Skeletal muscle satellite cell (primary cell): ENCODE measurements around the gene SZRD1. TPM values are rescaled to one million over a fixed set of nuclear protein-coding genes. Genes with fewer than 3 reads are reported as not detected.
"Not testable (repeated sequence)": the region's sequence is repeated elsewhere in the genome, so short reads cannot be mapped to it uniquely, and the experiment has no call there.

Experiments used
- H3K27me3 ChIP-seq: 2 replicates; pipeline ENCODE4 v1.7.0; 2013; ENCODE audit warnings: low read length; ENCODE audit not compliant: control insufficient read depth, insufficient read depth
- H3K36me3 ChIP-seq: 2 replicates; pipeline ENCODE4 v1.7.0; 2013; ENCODE audit warnings: mild to moderate bottlenecking, control low read depth, low read length; ENCODE audit not compliant: insufficient read depth
- H3K4me1 ChIP-seq: 2 replicates; pipeline ENCODE4 v1.7.0; 2013; ENCODE audit warnings: low read length; ENCODE audit not compliant: control insufficient read depth, insufficient read depth
- H3K4me2 ChIP-seq: 2 replicates; pipeline ENCODE4 v1.7.0; 2013; ENCODE audit warnings: mild to moderate bottlenecking, low read length
- H3K4me3 ChIP-seq: 2 replicates; pipeline ENCODE4 v1.7.0; 2013; ENCODE audit warnings: low read length
- H3K9ac ChIP-seq: 2 replicates; pipeline ENCODE4 v1.7.0; 2013; ENCODE audit warnings: mild to moderate bottlenecking, low read depth, low read length, moderate library complexity
- H3K9me3 ChIP-seq: replicated peaks from 2 replicates; pipeline ENCODE4 v1.7.0; 2013; ENCODE audit warnings: mild to moderate bottlenecking, control low read depth, low read length
- total RNA-seq: library from RNA; depleted of rRNA; stranded (reverse); fragments of >200 nt; gene quantifications from 2 replicates; pipeline ENCODE4 v1.2.3, GENCODE V29; 2012; rRNA removed

The SZRD1 gene, protein sequence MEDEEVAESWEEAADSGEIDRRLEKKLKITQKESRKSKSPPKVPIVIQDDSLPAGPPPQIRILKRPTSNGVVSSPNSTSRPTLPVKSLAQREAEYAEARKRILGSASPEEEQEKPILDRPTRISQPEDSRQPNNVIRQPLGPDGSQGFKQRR
- 63.1 and 70.8 TPM in 2 replicates for total RNA-seq

DNA sequence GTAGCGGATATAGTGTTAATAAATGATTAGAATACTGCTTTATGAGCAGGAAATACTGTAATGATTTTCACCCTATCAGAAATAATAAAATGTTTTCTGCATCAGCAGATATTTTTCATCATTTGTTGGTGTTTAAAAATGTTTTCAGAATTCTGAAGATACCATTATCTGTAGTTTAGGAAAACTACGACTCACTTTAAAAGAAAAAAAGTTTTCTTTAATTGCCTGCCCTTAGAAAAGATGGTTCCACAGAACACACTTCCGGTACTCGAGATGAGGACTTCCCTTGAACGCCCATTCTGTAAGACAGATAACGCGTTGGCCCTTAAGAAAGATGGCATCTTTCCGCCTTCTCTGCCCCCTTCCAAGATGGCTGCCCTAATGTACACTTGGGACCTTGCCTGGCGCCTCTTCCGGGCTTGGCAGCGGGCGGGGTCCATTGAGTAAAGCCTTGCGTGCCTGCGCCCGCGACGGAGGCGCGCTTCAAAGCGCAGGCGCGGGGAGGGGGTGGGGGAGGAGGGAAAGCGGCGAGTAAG is at the start of gene SZRD1:
TSS of gene SZRD1 (plus strand) at position 521 of the 536 bp plus-strand sequence. CDS start 16 bp downstream, outside the sequence.
- Histone ChIP-seq H3K4me3 (peak within 1 kb of the TSS; percentile 85), H3K9ac (peak within 1 kb of the TSS; percentile 93), H3K9me3 (no peaks in the 10 kb centered on the region), H3K4me2 (peak within 1 kb of the TSS; percentile 90), H3K27me3 (no peaks in the 10 kb centered on the region), H3K4me1 (peaks cover 23% of the 10 kb centered on the region), H3K36me3 (no peaks in the 10 kb centered on the region)

DNA sequence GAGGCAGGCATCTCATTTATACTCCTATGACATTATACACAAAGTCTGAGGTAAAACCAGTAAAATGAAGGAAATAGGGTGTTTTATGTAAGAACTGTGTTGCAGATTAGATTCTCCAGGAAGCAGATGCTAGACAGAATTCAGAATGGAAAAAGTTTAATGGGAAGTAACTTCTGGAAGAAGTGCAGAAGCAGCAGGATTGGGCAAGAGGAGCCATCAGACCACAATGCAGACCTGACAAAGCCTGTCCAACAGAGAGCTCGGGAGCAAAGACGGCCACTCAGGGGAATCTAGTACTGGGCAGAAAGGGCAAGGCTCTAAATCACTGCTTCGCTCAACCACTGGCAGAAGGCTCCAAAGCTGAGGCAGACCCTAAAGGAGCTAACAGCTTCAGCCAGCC is 48.5 kb upstream of the SZRD1 start:
- Histone ChIP-seq H3K4me2 (no peak overlapping the region), H3K4me3 (no peak overlapping the region), H3K27me3 (no peaks in the 10 kb centered on the region), H3K9ac (no peak overlapping the region), H3K9me3 (no peaks in the 10 kb centered on the region), H3K4me1 (no peaks in the 10 kb centered on the region), H3K36me3 (peaks cover 6% of the 10 kb centered on the region)

DNA sequence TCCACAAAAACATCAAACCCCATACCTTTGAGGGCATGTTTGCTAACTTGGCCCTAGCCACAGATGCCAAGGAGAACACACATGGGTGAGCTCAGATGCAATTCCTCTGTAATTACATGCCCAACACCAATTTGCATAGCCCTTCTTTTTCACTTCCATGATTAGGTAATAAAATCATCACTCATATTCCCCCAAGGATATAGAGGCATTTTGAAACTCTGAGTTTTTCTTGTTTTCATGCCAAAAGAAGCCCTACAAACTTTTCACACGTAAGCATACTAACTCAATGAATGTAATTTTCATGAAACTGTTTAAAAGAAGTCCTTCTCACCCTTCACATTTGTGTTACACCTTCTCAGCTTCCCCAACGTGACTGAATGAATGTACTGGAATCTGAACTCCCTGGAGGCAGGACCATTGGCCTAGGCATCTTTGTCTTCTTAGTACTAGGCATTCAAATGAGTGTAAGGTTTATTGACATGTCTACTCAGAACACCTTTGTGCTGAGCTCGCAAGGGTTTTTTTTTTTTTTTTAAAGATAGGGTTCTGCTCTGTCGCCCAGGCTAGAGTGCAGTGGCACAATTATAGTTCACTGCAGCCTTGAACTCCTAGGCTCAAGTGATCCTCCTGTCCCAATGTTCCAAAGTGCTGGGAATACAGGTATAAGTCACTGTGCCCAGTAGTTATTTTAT is 45.7 kb upstream of the SZRD1 start:
- Histone ChIP-seq H3K36me3 (no peaks in the 10 kb centered on the region), H3K4me1 (peaks cover 11% of the 10 kb centered on the region), H3K9me3 (no peaks in the 10 kb centered on the region), H3K9ac (no peak overlapping the region), H3K4me3 (no peak overlapping the region), H3K27me3 (no peaks in the 10 kb centered on the region), H3K4me2 (no peak overlapping the region)

DNA sequence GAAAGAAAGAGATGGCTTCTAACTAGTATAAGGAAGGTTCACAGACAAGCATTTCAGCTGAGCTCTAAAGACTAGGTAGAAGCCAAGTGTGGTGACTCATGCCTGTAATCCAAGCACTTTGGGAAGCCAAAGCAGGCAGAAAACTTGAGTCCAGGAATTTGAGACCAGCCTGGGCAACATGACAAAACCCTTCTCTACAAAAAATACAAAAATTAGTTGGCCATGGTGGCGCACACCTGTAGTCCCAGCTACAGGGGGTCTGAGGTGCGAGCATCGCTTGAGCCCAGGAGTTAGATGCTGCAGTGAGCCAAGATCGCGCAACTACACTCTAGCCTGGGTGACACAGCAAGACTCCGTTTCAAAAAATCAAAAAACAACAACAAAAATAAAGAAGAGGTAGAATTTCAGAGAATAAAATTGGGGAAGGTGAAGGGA is 42.6 kb upstream of the SZRD1 start:
- Histone ChIP-seq H3K4me1 (peaks cover 11% of the 10 kb centered on the region), H3K9me3 (no peaks in the 10 kb centered on the region), H3K4me2 (peak overlapping the region; percentile 56), H3K36me3 (peaks cover 3% of the 10 kb centered on the region), H3K9ac (no peak overlapping the region), H3K4me3 (no peak overlapping the region), H3K27me3 (no peaks in the 10 kb centered on the region)

DNA sequence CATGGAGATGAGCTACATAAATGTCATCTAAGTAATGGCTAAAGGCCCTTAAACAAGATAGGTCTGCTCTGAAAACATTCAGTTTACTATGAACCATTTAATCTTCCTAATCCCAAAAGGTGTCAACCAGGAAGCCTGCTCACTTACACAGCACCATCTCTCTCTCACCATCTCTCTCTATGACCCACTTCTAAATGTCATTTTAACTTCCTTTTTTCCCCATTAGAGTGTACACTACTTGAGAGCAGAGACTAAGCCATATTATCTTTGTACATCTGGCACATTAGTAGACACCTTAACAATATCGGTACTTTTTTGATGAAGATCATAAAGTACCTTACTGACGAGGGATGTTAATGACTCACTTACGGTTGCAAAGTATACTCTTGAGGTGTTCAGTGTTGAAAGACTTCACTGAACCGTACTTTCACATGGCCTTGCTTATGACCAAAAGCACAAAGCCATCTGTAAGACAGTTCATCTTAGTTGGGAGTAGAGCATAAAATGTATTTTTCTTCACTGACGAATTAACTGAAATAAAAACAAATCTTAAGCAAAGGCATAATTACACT is 40.1 kb upstream of the SZRD1 start:
- Histone ChIP-seq H3K9me3 (no peaks in the 10 kb centered on the region), H3K4me3 (no peak overlapping the region), H3K27me3 (no peaks in the 10 kb centered on the region), H3K9ac (no peak overlapping the region), H3K4me2 (no peak overlapping the region), H3K4me1 (peaks cover 11% of the 10 kb centered on the region), H3K36me3 (peaks cover 3% of the 10 kb centered on the region)

DNA sequence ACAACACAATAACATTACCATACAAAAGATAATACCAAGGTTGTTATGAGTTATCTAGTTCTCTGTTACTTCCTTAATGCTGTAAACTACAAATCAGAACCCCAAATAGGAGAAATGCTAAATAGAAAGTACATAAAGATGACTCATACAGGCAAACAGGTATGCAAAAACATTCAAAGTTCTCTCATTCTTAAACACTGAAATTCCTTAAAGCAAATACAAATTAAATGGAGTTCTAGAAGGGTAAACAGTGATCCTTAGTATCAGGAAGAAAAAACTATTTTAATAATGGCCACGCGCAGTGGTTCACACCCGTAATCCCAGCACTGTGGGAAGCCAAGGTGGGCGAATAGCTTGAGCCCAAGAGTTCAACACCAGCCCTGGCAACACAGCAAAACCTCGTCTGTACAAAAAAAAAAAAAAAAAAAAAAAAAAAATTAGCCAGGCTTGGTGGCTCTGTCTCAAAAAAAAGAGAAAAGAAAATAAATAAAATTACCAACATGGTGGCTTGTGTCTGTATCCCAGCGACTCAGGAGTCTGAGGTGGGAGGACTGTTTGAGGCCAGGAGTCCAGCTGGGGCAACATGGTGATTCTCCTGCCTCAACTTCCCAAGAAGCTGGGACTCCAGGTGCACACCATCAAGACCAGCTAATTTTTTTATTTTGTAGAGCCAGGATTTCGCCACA is 32.2 kb upstream of the SZRD1 start:
- Histone ChIP-seq H3K27me3 (no peaks in the 10 kb centered on the region), H3K9me3 (no peaks in the 10 kb centered on the region), H3K4me3 (no peak overlapping the region), H3K4me1 (no peaks in the 10 kb centered on the region), H3K4me2 (no peak overlapping the region), H3K9ac (no peak overlapping the region), H3K36me3 (no peaks in the 10 kb centered on the region)

DNA sequence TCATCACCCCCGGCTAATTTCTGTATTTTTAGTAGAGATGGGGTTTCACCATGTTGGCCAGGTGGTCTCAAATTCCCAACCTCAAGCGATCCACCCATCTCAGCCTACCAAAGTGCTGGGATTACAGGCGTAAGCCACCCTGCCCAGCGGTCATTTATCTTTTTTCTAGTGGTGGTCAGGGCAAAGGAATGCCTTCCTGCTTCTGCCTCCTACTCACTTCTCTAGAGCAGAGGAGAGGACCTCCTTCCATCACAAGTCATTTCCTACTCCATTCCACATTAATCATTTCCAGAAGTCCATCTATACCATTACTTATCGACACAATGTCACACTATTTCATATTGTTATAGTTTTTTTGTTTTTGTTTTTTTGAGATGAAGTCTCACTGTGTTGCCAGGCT is 28.1 kb upstream of the SZRD1 start:
- Histone ChIP-seq H3K4me1 (no peaks in the 10 kb centered on the region), H3K4me2 (no peak overlapping the region), H3K4me3 (no peak overlapping the region), H3K9ac (no peak overlapping the region), H3K36me3 (no peaks in the 10 kb centered on the region), H3K27me3 (no peaks in the 10 kb centered on the region), H3K9me3 (no peaks in the 10 kb centered on the region)

DNA sequence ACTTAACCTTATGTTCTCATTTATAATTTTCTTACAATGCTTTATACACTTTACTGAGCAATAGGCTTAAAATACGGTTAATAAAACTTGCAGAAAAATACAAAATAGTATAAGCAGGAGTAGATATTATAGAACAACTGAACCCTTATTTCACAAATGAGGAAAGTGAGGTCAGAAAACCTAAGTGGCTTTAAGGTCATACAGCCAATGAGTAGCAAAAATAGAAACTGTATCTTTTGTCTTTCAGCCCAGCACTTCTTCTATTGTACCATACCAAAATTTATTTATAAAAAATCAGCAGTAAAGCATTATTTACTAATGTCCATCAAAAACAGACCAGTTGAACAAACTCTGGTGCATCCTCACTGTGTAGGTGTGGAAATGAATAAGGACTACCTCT is 26.4 kb upstream of the SZRD1 start:
- Histone ChIP-seq H3K9ac (no peak overlapping the region), H3K4me1 (no peaks in the 10 kb centered on the region), H3K36me3 (no peaks in the 10 kb centered on the region), H3K9me3 (no peaks in the 10 kb centered on the region), H3K4me2 (no peak overlapping the region), H3K4me3 (no peak overlapping the region), H3K27me3 (no peaks in the 10 kb centered on the region)

DNA sequence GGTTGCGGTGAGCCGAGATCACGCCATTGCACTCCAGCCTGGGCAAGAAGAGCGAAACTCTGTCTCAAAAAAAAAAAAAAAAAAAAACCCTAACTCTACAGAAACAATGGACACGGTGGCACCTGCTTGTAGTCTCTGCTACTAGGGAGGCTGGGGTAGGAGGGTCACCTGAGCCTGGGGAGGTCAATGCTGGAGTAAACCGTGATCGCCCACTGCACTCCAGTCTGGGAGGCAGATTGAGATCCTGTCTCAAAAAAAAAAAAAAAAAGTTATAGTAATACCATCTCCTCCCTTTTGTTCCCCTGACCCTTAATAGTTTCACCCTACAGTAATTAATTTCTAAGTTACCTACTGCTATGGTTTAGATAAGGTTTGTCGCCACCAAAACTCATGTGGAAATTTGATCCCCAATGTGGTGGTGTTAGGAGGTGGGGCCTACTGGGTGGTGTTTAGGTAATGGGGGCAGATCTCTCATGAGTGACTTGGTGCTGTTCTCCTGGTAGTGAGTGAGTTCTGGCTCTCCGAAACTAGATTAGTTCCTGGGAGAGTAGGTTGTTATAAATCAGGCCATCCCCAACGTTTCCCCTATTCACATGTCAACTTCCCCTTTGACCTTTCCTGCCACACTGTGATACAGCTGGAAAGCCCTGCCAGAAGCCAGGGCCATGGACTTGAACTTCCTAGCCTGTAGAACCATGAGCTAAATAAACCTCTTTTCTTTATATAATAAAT is 24.5 kb upstream of the SZRD1 start:
- no peaks in the 10 kb centered on the region for H3K36me3 ChIP-seq
- no peak overlapping the region for H3K4me3 ChIP-seq
- H3K9ac ChIP-seq: no peak overlapping the region
- H3K4me2 ChIP-seq: no peak overlapping the region
- no peaks in the 10 kb centered on the region for H3K9me3 ChIP-seq
- H3K4me1 ChIP-seq: no peaks in the 10 kb centered on the region
- no peaks in the 10 kb centered on the region for H3K27me3 ChIP-seq

DNA sequence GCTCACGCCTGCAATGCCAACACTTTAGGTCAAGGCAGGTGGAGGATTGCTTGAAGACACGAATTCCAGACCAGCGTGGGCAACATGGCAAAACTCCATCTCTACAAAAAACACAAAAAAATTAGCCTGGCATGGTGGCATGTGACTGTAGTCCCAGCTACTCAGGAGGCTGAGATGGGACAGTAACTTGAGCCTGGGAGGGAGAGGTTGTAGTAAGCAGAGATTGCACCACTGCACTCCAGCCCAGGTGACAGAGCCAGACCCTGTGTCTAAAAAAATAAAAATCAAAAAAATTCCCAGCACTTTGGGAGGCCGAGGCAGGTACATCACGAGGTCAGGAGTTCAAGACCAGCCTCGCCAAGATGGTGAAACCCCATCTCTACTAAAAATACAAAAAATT is 23.8 kb upstream of the SZRD1 start:
- not testable (repeated sequence) for H3K4me1 ChIP-seq, H3K36me3 ChIP-seq, H3K27me3 ChIP-seq, H3K9me3 ChIP-seq, H3K4me3 ChIP-seq, H3K9ac ChIP-seq, H3K4me2 ChIP-seq
